ENCODE results near the gene PLPP3.
"Not testable (repeated sequence)": the region's sequence is repeated elsewhere in the genome, so short reads cannot be mapped to it uniquely, and the experiment has no call there.

Gene PLPP3

GRCh38 chr1:56578963-56579875, at the start of gene PLPP3:
TSS of gene PLPP3 (minus strand) at chr1:56579563. CDS start at chr1:56579016, 547 bp downstream.
- DNase-seq, result peak; percentile 88
- in situ Hi-C loops (cut with MboI; ENCODE audit: low pct_unique_long_range_greater_than_20kb, low sequenced_read_pairs), result no loop called here

DNA sequence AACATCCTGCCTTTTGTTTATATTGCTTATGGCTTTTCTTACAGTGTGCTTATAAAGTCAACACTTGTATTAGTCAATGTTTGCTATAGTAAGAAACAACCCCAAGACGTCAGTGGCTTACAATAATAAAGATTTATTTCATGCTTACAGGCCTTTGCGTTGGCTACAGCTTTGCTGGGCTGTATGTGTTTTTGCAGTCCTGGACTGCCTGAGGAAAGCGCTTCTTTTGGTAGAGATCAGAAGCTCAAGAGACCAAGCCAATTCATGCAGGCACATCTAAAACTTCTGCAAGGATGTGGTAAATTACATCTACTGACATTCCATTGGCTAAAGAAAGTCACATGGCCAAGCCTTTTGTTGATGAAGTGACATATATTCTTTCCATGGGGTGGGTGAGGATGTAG, 48.3 kb upstream of the PLPP3 start:
- in situ Hi-C loops (cut with MboI; ENCODE audit: low pct_unique_long_range_greater_than_20kb, low sequenced_read_pairs), result no loop called here

GRCh38 chr1:56627019-56627635, 47.8 kb upstream of the PLPP3 start:
- DNase-seq, result no peak
- in situ Hi-C loops (cut with MboI; ENCODE audit: low pct_unique_long_range_greater_than_20kb, low sequenced_read_pairs), result no loop called here

More for the DNA sequence above, 48.3 kb upstream of the PLPP3 start:
- DNase-seq, result no peak

- in situ Hi-C loops (cut with MboI; ENCODE audit: low pct_unique_long_range_greater_than_20kb, low sequenced_read_pairs), result no loop called here
- no peak for DNase-seq
Observed at GRCh38 chr1:56626546-56626945, 47.2 kb upstream of the PLPP3 start.

- DNase-seq, result no peak
- in situ Hi-C loops (cut with MboI; ENCODE audit: low pct_unique_long_range_greater_than_20kb, low sequenced_read_pairs), result no loop called here
Observed at GRCh38 chr1:56625819-56626440, 46.6 kb upstream of the PLPP3 start.

DNA sequence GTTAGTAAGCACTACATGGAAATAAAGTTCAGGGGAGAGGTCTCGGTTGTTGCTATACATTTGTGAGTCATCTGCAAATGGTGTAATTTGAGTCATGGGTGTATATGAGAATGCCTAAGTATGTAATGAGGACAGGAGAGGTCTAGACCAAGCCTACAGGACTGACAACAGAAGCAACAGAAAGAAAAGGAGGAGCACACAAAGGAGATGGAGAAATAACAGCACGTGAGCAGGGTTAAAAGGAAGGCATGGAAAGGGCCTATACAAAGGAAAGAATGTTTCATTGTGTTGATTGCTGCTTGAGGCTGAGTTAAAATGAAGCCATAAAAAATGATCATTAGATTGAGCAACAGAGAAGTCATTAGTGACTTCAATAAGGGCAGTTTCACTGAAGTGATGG, 37.8 kb upstream of the PLPP3 start:
- in situ Hi-C loops (cut with MboI; ENCODE audit: low pct_unique_long_range_greater_than_20kb, low sequenced_read_pairs), result no loop called here

DNA sequence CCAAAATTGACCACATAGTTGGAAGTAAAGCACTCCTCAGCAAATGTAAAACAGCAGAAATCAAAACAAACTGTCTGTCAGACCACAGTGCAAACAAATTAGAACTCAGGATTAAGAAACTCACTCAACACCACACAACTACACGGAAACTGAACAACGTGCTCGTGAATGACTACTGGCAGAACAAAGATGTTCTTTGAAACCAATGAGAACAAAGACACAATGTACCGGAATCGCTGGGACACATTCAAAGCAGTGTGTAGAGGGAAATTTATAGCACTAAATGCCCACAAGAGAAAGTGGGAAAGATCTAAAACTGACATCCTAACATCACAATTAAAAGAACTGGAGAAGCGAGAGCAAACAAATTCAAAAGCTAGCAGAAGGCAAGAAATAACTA, 31.4 kb upstream of the PLPP3 start:
- in situ Hi-C loops (cut with MboI; ENCODE audit: low pct_unique_long_range_greater_than_20kb, low sequenced_read_pairs), result not testable (repeated sequence)

More for the DNA sequence above, 37.8 kb upstream of the PLPP3 start:
- no peak for DNase-seq

GRCh38 chr1:56610097-56610496, 30.7 kb upstream of the PLPP3 start:
- DNase-seq; in situ Hi-C loops (cut with MboI; ENCODE audit: low pct_unique_long_range_greater_than_20kb, low sequenced_read_pairs): not testable (repeated sequence)

More for the DNA sequence above, 31.4 kb upstream of the PLPP3 start:
- not testable (repeated sequence) for DNase-seq

DNA sequence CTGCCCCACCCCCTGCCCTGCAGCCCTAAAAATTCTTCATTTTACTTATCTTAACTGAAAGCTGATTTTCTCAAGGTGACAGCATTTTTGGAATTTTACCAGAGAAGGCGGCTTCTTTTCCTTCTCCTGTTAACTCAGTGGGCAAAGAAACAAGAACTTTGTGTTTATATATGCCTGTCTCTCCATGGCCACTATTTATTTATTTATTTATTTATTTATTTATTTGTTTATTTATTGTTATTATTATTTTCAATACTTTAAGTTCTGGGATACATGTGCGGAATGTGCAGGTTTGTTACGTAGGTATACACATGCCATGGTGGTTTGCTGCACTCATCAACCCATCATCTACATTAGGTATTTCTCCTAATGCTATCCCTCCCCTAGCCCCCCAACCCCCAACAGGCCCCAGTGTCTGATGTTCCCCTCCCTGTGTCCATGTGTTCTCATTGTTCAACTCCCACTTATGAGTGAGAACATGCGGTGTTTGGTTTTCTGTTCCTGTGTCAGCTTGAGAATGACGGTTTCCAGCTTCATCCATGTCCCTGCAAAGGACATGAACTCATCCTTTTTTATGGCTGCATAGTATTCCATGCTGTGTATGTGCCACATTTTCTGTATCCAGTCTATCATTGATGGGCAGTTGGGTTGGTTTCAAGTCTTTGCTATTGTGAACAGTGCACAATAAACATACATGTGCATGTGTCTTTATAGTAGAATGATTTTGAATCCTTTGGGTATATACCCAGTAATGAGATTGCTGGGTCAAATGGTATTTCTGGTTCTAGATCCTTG, 16.2 kb upstream of the PLPP3 start:
- in situ Hi-C loops (cut with MboI; ENCODE audit: low pct_unique_long_range_greater_than_20kb, low sequenced_read_pairs); DNase-seq: not testable (repeated sequence)

DNA sequence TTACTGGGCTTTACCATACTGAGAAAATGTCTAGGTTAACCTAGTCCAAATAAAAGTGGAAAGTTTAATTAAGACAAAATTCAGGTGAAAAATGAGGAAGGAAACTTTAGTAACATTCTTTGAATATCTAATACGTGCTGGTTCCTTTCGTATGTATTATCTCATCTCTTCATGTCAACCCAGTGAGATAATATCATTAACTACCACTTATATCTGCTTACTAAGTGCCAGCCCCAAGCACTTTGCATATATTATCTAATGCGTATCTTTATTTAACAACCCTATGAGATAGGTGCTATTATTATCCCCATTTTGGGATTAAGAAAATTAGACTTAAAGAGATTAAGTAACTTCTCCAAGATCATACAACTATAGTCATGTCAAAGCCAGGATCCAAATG, 12.5 kb upstream of the PLPP3 start:
- DNase-seq, result no peak
- in situ Hi-C loops (cut with MboI; ENCODE audit: low pct_unique_long_range_greater_than_20kb, low sequenced_read_pairs), result no loop called here

GRCh38 chr1:56590520-56591011, 11.2 kb upstream of the PLPP3 start:
- in situ Hi-C loops (cut with MboI; ENCODE audit: low pct_unique_long_range_greater_than_20kb, low sequenced_read_pairs), result no loop called here

DNA sequence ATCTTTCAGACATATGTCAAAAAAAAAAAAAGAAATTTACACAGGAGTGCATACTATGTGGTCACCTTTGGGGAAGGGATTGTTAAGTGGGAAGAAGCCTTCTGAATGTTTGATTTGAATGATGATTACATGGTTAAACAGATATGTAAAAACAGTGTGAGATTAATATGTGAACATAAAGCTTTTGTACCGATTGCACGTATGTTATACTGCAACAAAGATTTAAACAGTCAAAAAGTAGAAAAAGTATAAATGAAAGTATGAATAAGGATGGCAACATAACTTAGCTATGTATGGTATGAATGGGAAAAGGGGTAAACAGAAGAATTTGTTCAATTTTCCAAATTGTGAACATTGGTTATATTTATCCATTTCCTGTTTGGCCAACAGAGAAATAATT, 10.0 kb upstream of the PLPP3 start:
- no peak for DNase-seq
- in situ Hi-C loops (cut with MboI; ENCODE audit: low pct_unique_long_range_greater_than_20kb, low sequenced_read_pairs), result no loop called here

More at GRCh38 chr1:56590520-56591011, 11.2 kb upstream of the PLPP3 start:
- no peak for DNase-seq

- in situ Hi-C loops (cut with MboI; ENCODE audit: low pct_unique_long_range_greater_than_20kb, low sequenced_read_pairs), result no loop called here
- DNase-seq, result no peak
Observed at GRCh38 chr1:56586502-56586901, 7.1 kb upstream of the PLPP3 start.

- no peak for DNase-seq
- in situ Hi-C loops (cut with MboI; ENCODE audit: low pct_unique_long_range_greater_than_20kb, low sequenced_read_pairs), result no loop called here
Observed at GRCh38 chr1:56585985-56586384, 6.6 kb upstream of the PLPP3 start.

DNA sequence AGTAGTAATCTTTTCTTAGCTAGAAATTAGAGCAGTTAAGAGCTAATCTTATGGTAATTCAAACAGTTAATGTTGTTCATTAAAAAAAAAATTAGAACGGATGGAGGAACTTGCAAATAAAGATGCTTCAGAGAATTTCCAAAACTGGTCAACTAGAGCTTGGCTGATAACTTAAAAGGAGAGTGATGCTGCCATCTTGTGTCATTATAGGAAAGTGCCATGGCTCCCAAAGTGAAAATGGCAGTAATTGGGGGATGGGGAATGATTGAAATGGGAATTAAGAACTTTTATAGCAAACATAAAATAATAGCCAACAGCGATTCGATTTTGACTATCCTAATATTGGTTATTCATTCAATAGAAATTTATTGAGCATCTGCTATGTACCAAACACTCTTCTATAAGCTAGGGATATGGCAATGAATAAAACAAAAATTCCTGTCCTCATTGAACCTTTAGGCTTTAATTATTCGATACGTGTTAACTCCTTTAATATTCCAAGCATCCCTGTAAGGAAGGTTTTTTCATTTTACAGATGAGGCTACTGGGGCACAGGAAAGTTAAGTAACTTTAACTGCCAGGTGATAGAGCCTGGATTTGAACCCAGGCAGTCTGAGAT, 5.7 kb upstream of the PLPP3 start:
- in situ Hi-C loops (cut with MboI; ENCODE audit: low pct_unique_long_range_greater_than_20kb, low sequenced_read_pairs), result no loop called here
- DNase-seq, result peak; percentile 60

- DNase-seq, result no peak
- in situ Hi-C loops (cut with MboI; ENCODE audit: low pct_unique_long_range_greater_than_20kb, low sequenced_read_pairs), result no loop called here
Observed at GRCh38 chr1:56583957-56584468, 4.7 kb upstream of the PLPP3 start.

- DNase-seq, result no peak
- in situ Hi-C loops (cut with MboI; ENCODE audit: low pct_unique_long_range_greater_than_20kb, low sequenced_read_pairs), result no loop called here
Observed at GRCh38 chr1:56580771-56581170, 1.4 kb upstream of the PLPP3 start.

GRCh38 chr1:56578138-56578962, 1.0 kb downstream of the PLPP3 start:
- in situ Hi-C loops (cut with MboI; ENCODE audit: low pct_unique_long_range_greater_than_20kb, low sequenced_read_pairs), result no loop called here
- peak; percentile 56 for DNase-seq
